ENCODE measurements around the gene ABTB2.

GRCh38 chr11:34348919-34349318 is 8.9 kb downstream of the ABTB2 start:
- TF ChIP-seq TAF1 (IDR thresholded peaks at IDR 0.05; ENCODE audit: low read depth, low read length) (no peak), KDM1A (IDR thresholded peaks at IDR 0.05; ENCODE audit: borderline replicate concordance, low read length) (no peak), USF2 (IDR thresholded peaks at IDR 0.05; ENCODE audit: low read length) (no peak), HDAC2 (IDR thresholded peaks at IDR 0.05; ENCODE audit: borderline replicate concordance in 1 of 2, low read depth in 2 of 2, low read length in 2 of 2) (no peak), ATF3 (IDR thresholded peaks at IDR 0.05; ENCODE audit: insufficient read depth, low read depth, low read length) (no peak), CTCF (IDR thresholded peaks at IDR 0.05; ENCODE audit: control extremely low read depth in 1 of 3, insufficient read depth in 1 of 3, low read depth in 1 of 3, low read length in 3 of 3) (no peak), SIN3A (conservative IDR thresholded peaks at IDR 0.05 in 1 of 2, IDR thresholded peaks at IDR 0.05 in 1 of 2; ENCODE audit: low read depth in 1 of 2, low read length in 2 of 2) (no peak), GABPA (IDR thresholded peaks at IDR 0.05; ENCODE audit: borderline replicate concordance, insufficient read depth, low read length) (no peak), EP300 (IDR thresholded peaks at IDR 0.05; ENCODE audit: borderline replicate concordance in 1 of 2, low read depth in 2 of 2, low read length in 2 of 2) (no peak), HDAC6 (IDR thresholded peaks at IDR 0.05; ENCODE audit: low read depth, low read length) (no peak)
